ENCODE results near the gene SIAH2. TPM values are rescaled to one million over a fixed set of nuclear protein-coding genes. Genes with fewer than 3 reads are reported as not detected.

SIAH2 gene
- total and polyA plus RNA-seq, 9 of the 15 experiments (the other 6 are each of a cell fraction or from before 2014, with no cell fraction given), result 4.8 to 39.0 (median 29.9) TPM

DNA sequence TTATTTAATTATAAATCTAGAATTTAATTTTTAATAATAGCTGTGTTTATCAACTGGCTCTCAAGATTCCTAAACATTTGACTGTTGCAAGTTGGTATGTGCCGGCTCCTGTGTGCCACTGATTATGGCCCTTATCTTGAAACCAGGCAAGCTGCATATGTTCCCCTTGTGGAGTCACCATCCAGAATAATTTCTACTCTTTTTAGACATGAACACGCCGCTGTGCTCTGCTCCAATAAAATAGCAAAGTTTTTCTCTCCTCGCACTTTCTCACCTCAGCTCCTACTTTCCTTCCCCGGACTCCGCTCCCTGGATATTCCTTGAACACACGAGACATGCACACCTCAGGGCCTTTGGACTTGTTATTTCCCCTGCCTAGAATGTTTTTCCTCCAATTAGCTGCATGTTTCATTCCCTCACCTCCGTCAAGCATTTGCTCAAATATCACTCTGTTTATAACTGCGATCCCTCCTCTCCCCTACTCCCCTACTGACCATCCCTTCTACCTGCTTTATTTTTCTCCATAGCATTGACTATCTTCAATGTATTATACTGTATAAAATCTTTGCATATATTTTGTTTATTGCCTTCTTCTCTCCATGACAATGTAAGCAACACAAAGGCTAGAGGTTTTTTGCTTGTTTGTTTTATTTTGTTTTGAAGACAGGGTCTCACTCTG is 33.1 kb downstream of the SIAH2 start (continued):
- TF ChIP-seq, protein P1, sequence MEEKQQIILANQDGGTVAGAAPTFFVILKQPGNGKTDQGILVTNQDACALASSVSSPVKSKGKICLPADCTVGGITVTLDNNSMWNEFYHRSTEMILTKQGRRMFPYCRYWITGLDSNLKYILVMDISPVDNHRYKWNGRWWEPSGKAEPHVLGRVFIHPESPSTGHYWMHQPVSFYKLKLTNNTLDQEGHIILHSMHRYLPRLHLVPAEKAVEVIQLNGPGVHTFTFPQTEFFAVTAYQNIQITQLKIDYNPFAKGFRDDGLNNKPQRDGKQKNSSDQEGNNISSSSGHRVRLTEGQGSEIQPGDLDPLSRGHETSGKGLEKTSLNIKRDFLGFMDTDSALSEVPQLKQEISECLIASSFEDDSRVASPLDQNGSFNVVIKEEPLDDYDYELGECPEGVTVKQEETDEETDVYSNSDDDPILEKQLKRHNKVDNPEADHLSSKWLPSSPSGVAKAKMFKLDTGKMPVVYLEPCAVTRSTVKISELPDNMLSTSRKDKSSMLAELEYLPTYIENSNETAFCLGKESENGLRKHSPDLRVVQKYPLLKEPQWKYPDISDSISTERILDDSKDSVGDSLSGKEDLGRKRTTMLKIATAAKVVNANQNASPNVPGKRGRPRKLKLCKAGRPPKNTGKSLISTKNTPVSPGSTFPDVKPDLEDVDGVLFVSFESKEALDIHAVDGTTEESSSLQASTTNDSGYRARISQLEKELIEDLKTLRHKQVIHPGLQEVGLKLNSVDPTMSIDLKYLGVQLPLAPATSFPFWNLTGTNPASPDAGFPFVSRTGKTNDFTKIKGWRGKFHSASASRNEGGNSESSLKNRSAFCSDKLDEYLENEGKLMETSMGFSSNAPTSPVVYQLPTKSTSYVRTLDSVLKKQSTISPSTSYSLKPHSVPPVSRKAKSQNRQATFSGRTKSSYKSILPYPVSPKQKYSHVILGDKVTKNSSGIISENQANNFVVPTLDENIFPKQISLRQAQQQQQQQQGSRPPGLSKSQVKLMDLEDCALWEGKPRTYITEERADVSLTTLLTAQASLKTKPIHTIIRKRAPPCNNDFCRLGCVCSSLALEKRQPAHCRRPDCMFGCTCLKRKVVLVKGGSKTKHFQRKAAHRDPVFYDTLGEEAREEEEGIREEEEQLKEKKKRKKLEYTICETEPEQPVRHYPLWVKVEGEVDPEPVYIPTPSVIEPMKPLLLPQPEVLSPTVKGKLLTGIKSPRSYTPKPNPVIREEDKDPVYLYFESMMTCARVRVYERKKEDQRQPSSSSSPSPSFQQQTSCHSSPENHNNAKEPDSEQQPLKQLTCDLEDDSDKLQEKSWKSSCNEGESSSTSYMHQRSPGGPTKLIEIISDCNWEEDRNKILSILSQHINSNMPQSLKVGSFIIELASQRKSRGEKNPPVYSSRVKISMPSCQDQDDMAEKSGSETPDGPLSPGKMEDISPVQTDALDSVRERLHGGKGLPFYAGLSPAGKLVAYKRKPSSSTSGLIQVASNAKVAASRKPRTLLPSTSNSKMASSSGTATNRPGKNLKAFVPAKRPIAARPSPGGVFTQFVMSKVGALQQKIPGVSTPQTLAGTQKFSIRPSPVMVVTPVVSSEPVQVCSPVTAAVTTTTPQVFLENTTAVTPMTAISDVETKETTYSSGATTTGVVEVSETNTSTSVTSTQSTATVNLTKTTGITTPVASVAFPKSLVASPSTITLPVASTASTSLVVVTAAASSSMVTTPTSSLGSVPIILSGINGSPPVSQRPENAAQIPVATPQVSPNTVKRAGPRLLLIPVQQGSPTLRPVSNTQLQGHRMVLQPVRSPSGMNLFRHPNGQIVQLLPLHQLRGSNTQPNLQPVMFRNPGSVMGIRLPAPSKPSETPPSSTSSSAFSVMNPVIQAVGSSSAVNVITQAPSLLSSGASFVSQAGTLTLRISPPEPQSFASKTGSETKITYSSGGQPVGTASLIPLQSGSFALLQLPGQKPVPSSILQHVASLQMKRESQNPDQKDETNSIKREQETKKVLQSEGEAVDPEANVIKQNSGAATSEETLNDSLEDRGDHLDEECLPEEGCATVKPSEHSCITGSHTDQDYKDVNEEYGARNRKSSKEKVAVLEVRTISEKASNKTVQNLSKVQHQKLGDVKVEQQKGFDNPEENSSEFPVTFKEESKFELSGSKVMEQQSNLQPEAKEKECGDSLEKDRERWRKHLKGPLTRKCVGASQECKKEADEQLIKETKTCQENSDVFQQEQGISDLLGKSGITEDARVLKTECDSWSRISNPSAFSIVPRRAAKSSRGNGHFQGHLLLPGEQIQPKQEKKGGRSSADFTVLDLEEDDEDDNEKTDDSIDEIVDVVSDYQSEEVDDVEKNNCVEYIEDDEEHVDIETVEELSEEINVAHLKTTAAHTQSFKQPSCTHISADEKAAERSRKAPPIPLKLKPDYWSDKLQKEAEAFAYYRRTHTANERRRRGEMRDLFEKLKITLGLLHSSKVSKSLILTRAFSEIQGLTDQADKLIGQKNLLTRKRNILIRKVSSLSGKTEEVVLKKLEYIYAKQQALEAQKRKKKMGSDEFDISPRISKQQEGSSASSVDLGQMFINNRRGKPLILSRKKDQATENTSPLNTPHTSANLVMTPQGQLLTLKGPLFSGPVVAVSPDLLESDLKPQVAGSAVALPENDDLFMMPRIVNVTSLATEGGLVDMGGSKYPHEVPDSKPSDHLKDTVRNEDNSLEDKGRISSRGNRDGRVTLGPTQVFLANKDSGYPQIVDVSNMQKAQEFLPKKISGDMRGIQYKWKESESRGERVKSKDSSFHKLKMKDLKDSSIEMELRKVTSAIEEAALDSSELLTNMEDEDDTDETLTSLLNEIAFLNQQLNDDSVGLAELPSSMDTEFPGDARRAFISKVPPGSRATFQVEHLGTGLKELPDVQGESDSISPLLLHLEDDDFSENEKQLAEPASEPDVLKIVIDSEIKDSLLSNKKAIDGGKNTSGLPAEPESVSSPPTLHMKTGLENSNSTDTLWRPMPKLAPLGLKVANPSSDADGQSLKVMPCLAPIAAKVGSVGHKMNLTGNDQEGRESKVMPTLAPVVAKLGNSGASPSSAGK (IDR thresholded peaks at IDR 0.05), result peak; percentile 48; the same call in 1 of the 2 replicates
- TF ChIP-seq, protein P2, sequence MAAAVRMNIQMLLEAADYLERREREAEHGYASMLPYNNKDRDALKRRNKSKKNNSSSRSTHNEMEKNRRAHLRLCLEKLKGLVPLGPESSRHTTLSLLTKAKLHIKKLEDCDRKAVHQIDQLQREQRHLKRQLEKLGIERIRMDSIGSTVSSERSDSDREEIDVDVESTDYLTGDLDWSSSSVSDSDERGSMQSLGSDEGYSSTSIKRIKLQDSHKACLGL (CRISPR knock-in tag; IDR thresholded peaks at IDR 0.05; ENCODE audit: borderline replicate concordance, poor library complexity, severe bottlenecking), result no peak
- peak; percentile 95 for TF ChIP-seq POLR2AphosphoS5 (IDR thresholded peaks at IDR 0.05; ENCODE audit: control insufficient read depth, insufficient read depth, low read depth, low read length)
- TF ChIP-seq JUN (IDR thresholded peaks at IDR 0.05; ENCODE audit: borderline replicate concordance, low read depth, low read length), result no peak
- no peak for TF ChIP-seq JUN (CRISPR knock-in tag; IDR thresholded peaks at IDR 0.05; ENCODE audit: borderline replicate concordance)
- TF ChIP-seq SMARCC2 (IDR thresholded peaks at IDR 0.05; ENCODE audit: low read depth), result peak; percentile 89
- TF ChIP-seq SRF (CRISPR knock-in tag; IDR thresholded peaks at IDR 0.05), result no peak
- TF ChIP-seq RFX1 (IDR thresholded peaks at IDR 0.05), result no peak
- TF ChIP-seq BHLHE40 (IDR thresholded peaks at IDR 0.05; ENCODE audit: low read length), result peak; percentile 40
- TF ChIP-seq ZNF695 (CRISPR knock-in tag; IDR thresholded peaks at IDR 0.05), result no peak
- TF ChIP-seq, protein P3, sequence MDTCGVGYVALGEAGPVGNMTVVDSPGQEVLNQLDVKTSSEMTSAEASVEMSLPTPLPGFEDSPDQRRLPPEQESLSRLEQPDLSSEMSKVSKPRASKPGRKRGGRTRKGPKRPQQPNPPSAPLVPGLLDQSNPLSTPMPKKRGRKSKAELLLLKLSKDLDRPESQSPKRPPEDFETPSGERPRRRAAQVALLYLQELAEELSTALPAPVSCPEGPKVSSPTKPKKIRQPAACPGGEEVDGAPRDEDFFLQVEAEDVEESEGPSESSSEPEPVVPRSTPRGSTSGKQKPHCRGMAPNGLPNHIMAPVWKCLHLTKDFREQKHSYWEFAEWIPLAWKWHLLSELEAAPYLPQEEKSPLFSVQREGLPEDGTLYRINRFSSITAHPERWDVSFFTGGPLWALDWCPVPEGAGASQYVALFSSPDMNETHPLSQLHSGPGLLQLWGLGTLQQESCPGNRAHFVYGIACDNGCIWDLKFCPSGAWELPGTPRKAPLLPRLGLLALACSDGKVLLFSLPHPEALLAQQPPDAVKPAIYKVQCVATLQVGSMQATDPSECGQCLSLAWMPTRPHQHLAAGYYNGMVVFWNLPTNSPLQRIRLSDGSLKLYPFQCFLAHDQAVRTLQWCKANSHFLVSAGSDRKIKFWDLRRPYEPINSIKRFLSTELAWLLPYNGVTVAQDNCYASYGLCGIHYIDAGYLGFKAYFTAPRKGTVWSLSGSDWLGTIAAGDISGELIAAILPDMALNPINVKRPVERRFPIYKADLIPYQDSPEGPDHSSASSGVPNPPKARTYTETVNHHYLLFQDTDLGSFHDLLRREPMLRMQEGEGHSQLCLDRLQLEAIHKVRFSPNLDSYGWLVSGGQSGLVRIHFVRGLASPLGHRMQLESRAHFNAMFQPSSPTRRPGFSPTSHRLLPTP (IDR thresholded peaks at IDR 0.05; ENCODE audit: borderline replicate concordance, extremely low read depth, insufficient read length), result no peak
- no peak for TF ChIP-seq PTTG1 (tag; IDR thresholded peaks at IDR 0.05; ENCODE audit: low read depth)
